Neural progenitor cell (in vitro differentiated cells): Measurements from ENCODE around the gene SDK2.

Experiments used
- EZH2 ChIP-seq: fragments of 200-600 bp; sonication (generic); IDR thresholded peaks from 2 replicates; pipeline ENCODE4 v1.6.1; 2017; ENCODE audit warnings: antibody characterized with exemption, mild to moderate bottlenecking, moderate library complexity
- EZH2phosphoT487 ChIP-seq: fragments of 200-600 bp; sonication (generic); IDR thresholded peaks from 2 replicates; pipeline ENCODE4 v1.6.1; 2017; ENCODE audit warnings: antibody characterized with exemption
- TF ChIP-seq, protein P1 (sequence below): fragments of 200-600 bp; sonication (generic); IDR thresholded peaks from 2 replicates; pipeline ENCODE4 v1.5.1; 2017; ENCODE audit warnings: antibody characterized with exemption, mild to moderate bottlenecking

DNA sequence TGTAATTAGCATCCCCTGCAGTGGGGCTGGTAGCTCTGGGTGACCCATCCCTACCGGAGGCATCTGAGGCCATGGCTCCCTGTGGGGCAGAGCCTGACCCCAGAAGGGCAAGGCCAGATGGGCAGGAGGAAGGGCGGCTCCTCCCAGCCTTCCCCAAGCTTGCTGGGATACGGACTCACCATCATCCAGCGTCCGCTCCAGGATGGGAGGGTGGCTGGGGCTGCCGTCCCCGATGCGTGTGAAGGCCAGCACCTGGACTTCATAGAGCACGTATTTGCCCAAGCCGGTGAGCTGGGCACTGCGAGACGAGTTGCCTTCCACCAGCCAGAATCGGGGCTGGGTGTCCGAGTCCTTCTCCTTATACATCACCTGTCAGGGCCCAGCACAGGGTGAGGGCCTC lies 250.9 kb downstream of the SDK2 start:
- TF ChIP-seq, protein P1, sequence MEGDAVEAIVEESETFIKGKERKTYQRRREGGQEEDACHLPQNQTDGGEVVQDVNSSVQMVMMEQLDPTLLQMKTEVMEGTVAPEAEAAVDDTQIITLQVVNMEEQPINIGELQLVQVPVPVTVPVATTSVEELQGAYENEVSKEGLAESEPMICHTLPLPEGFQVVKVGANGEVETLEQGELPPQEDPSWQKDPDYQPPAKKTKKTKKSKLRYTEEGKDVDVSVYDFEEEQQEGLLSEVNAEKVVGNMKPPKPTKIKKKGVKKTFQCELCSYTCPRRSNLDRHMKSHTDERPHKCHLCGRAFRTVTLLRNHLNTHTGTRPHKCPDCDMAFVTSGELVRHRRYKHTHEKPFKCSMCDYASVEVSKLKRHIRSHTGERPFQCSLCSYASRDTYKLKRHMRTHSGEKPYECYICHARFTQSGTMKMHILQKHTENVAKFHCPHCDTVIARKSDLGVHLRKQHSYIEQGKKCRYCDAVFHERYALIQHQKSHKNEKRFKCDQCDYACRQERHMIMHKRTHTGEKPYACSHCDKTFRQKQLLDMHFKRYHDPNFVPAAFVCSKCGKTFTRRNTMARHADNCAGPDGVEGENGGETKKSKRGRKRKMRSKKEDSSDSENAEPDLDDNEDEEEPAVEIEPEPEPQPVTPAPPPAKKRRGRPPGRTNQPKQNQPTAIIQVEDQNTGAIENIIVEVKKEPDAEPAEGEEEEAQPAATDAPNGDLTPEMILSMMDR: no peak
- TF ChIP-seq EZH2: no peak
- TF ChIP-seq EZH2phosphoT487: no peak
